Endometrial microvascular endothelial cells (primary cell): ENCODE data around the gene LIF. TPM values are rescaled to one million over a fixed set of nuclear protein-coding genes. Genes with fewer than 3 reads are reported as not detected.
"Not testable (repeated sequence)": the region's sequence is repeated elsewhere in the genome, so short reads cannot be mapped to it uniquely, and the experiment has no call there.

ENCODE experiments used
- in situ Hi-C: cut with HindIII; loops from 2 replicates; pipeline ENCODE4 v1.10.0; 2017; ENCODE audit warnings: low sequenced_read_pairs, low pct_unique_long_range_greater_than_20kb; ENCODE audit errors: inconsistent ontology term
- total RNA-seq: library from RNA; depleted of rRNA; stranded (reverse); fragments of >200 nt; gene quantifications from one replicate; pipeline ENCODE4 v1.2.3, GENCODE V29; 2015; ENCODE audit errors: inconsistent ontology term

Gene LIF
- total RNA-seq, 1 donor from 2014 or later = not detected

DNA sequence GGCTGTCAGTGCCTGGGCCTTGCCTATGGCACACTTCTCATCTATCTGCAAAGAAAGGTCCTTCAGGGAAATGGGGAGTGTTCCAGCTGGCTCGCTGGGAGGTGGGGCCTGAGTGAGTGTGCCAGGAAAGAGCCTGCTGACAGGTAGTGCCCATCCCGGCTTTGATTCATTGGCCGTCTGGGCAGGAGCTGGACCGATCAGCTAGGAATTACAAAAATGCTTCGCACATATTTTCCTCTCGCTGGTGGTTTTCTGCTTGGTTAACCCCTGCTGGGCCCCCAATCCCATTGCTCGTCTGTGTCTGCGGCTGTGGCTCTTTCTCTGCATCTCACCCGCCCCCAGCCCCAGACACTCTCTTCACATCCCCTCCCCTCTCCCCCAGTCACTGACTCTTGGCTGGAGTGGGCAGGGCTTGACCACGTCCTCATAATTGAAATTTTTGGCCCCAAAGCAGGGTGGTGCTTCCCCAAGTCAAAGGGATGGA is 10.8 kb downstream of the LIF start:
- in situ Hi-C loops = no loop called here

DNA sequence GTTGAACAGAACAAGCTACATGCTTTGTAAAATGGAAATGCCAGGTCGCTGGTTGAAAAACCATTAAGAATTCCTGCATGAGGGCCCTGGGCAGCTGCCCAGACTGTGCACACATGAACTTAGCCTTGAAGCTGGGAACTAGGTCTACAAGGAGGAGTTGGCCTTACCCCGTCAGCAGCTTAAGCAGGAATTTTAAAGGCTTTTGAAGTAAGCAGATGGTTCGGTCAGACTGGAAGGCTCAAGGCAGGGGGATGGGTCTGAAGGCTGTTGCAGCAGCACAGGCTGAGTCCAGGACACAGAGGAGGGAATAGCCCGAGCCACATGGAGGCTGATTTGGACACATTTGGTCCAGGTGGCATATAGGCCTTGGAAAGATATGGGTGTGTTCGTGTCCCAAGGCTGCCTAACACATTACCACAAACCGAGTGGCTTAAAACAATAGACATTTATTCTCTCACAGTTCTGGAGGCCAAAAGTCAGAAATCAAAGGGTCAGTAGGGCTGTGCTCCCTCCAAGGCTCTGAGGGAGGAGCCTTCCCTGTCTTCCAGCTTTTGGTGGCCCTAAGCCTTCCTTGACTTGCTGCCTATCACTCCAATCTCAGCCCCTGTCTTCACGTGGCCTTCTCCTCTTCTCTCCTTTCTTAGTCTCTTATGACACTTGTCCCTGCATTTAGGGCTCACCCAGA is 11.6 kb downstream of the LIF start:
- in situ Hi-C loops = no loop called here

- in situ Hi-C loops = not testable (repeated sequence)
Observed at GRCh38 chr22:30234325-30234724, 12.2 kb downstream of the LIF start.

DNA sequence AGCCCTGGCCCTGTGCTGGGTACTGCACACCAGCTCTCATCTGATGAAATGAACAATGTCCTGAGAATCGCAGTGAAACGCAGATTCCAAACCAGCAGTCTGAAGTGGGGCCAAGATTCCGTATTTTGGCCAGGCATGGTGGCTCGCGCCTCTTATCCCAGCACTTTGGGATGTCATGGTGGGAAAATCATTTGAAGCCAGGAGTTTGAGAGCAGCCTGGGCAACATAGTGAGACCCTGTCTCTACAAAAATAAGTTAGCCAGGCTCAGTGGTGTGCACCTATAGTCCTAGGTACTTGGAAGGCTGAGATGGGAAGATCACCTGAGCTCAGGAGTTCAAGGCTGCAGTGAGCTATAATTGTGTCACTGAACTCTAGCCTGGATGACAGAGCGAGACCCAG is 13.0 kb downstream of the LIF start:
- in situ Hi-C loops = no loop called here

GRCh38 chr22:30232716-30233218 is 13.8 kb downstream of the LIF start:
- in situ Hi-C loops = no loop called here

DNA sequence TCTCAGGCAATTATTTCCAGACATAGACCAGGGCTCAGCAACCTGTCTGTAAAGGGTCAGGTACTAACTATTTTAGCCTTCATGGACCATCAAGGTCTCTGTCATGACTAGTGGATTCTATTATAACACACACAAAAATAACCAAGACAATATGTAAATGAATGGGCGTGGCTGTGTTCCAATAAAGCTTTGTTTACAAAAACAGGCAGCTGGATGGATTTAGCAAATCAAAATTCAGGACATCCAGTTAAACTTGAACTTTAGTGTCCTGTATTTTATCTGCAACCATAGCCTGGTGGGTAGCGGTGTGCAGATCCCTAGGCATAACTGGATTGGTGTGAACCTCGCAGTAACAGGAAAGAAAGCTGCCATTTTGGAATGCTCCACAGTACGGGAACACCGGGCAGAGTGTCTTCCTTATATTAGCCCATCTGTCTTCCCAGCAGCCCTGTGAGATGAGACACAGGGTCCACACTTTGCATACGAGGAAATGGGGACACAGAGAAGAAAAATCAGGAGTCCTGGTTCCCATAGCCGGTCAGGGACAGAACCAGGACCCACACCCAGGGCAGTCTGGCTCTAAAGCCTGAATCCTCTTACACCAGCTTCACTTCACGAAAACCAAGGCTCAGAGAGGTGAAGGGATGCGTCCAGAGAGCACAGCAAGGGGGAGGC is 15.6 kb downstream of the LIF start:
- in situ Hi-C loops = no loop called here

DNA sequence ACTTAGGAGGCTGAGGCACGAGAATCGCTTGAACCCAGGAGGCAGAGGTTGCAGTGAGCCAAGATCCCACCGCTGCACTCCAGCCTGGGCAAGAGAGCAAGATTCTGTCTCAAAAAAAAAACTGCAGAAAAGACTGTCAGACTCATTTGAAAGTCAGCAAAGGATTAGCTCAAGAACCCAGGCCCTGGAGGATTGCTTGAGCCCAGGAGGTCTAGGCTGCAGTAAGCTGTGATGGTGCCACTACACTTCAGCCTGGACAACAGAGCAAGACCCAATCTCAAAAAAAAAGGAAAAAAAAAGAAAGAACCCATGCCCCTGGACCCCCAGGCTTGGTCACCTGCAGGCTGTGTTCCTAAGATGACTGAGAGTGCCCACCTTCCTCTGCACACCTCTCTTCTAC is 16.2 kb downstream of the LIF start:
- in situ Hi-C loops = no loop called here

GRCh38 chr22:30228509-30229359 is 17.8 kb downstream of the LIF start:
- in situ Hi-C loops = no loop called here

DNA sequence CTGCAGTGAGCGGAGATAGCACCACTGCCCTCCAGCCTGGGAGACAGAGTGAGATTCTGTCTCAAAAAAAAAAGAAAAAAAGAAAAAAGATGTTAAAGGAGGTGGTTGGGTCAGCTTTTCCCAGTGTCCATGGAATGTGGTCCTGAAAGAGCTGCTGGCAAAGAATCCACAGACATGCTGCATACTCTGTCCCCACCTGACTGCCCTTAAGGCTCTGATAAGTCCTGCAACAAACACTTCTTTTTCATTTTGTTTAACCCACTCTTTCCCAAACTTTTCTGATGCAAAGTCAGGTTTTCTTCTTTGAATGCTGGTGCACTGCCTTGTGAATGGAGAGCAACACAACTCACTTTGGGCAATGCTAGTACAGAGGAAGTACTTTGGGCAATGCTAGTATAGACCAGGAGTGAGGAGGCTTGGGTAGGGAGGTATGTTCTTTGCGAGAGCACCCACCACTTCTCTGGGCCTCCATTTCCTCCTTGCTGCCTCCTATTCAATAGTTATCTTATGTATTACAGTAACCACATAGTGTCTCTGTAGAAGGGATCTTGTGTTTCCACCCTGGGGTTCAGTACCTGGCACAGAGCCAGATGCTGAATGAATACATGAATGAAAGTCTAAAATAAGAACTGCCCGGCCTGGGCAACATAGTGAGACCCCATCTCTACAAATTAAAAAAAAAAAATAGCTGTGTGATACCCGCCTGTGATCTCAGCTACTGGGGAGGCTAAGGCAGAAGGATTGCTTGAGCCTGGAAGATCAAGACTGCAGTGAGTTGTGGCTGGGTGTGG is 18.9 kb downstream of the LIF start:
- in situ Hi-C loops = no loop called here

DNA sequence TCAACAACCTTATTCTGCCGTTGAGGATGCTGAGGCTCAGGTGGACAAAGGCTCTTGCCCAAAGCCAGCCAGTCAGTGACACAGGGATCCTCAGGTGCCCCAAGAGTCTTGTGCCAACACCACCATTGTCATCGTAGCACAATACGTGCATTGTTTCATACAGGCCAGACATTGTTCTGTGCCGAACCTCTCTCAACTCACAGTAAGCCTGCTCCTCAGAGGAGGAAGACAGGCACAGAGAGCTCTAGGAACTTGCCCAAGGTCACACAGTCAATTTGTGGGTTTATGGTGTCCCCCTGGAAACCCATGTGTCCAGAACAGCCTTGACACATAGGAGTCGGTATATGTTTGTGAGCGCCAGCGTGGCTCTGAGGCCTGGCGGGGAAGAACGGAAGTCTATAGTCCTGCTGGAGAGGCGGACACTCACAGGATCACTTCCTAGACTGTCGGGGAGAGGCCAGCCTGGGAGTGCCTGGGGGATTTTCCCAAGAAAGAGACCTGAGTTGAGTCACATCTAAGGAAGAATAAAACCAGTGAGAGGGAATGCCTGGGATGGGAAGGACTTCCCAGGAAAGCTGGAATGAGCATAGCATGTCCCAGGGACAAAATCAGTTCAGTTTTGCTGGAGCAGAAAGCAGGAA is 20.2 kb downstream of the LIF start:
- in situ Hi-C loops = no loop called here

GRCh38 chr22:30225220-30225927 is 21.2 kb downstream of the LIF start:
- in situ Hi-C loops = no loop called here

- in situ Hi-C loops = no loop called here
Observed at GRCh38 chr22:30224161-30224857, 22.2 kb downstream of the LIF start.

- in situ Hi-C loops = no loop called here
Observed at GRCh38 chr22:30223303-30223702, 23.3 kb downstream of the LIF start.

- in situ Hi-C loops = no loop called here
Observed at GRCh38 chr22:30222321-30222720, 24.2 kb downstream of the LIF start.

- in situ Hi-C loops = no loop called here
Observed at GRCh38 chr22:30221121-30221992, 25.2 kb downstream of the LIF start.

DNA sequence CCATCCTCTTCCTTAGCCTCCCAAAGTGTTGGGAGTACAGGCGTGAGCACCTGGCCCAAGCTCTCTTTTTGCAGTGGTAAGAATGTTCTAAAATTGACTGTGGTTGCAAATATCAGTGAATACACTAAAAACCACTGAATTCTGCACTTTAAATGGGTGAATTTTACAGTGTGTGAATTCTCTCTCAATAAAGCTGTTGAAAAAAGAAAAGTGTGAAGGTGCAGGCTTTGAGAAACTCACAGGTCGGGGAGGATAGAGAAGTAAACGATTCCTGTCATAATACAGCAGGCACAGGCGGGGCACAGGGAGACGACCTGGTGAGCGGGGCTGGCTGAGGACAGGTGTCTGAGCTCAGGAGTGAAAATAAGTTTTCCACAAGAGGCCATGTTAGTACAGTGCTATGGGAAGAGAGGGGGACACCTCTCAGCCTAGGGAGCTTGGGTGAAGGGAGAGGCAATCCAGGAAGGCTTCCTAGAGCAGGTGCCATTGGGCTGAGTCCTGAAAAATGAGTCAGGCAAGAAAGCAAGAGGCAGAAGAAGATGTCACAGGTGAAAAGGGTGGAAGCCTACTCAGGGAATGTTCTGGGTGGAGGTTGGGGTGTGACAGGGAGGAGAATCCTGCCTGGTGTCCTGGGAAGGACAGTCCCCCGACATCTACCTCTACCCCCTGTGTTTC is 26.1 kb downstream of the LIF start:
- in situ Hi-C loops = no loop called here
